ENCODE measurements around the gene PODXL2. TPM values are rescaled to one million over a fixed set of nuclear protein-coding genes. Genes with fewer than 3 reads are reported as not detected.

PODXL2 gene
- total and polyA plus RNA-seq, 3 experiments from 2014 or later: 1.4 to 4.7 (median 1.7) TPM

DNA sequence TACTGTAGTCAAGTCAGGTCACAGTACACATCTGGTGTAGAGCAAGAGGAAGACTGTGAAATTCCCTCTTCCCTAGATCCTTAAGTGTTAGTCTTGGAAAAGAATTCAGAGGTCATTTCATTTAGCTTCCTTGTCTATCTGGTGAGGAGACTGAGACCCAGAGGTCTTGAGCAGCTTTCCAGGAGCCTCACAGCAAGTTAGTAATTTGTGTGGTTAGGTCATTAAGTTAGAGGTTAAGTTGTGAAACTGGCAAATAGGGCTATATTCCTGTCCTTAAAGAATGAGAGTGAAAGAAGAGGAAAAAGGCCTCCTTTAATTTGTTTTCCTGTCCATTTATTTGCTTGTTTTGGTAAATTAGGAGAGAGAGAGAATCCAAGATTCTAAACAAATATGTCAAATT, 9.0 kb downstream of the PODXL2 start:
- POLR2A ChIA-PET: interaction anchor here (1.0 kb wide), 1 partner anchor 34 kb away, joined by 3 read pairs; no protein-coding TSS in a partner anchor
- no peak for DNase-seq
- H3K27ac ChIP-seq (ENCODE audit: low read depth, low read length): no peak overlapping the region
- CTCF ChIA-PET: interaction anchor here (0.7 to 0.9 kb wide), 2 partner anchors 10 to 14 kb away, joined by 3 read pairs; no protein-coding TSS in a partner anchor
- Mint-ChIP-seq H3K9me3 (no peaks in the 10 kb centered on the region), H3K27me3 (peaks cover 0 to 11% of the 10 kb centered on the region in 2 donors), H3K36me3 (peaks cover 0 to 8% (median 0%) of the 10 kb centered on the region in 3 donors), H3K27ac (peak overlapping the region in 2 of 8 donors; percentile 12 to 55), H3K4me3 (no peak overlapping the region), H3K4me1 (peaks cover 6 to 11% (median 10%) of the 10 kb centered on the region in 3 donors)
- H3K4me1 ChIP-seq (ENCODE audit: insufficient read depth, low read length): peaks cover 9% of the 10 kb centered on the region
- H3K9me3 ChIP-seq (ENCODE audit: low read length): no peaks in the 10 kb centered on the region
- H3K27me3 ChIP-seq (ENCODE audit: insufficient read depth, low read length, poor library complexity, severe bottlenecking): no peaks in the 10 kb centered on the region
- H3K4me3 ChIP-seq (ENCODE audit: low read length): no peak overlapping the region
- H3K36me3 ChIP-seq (ENCODE audit: insufficient read depth, low read length): no peaks in the 10 kb centered on the region

DNA sequence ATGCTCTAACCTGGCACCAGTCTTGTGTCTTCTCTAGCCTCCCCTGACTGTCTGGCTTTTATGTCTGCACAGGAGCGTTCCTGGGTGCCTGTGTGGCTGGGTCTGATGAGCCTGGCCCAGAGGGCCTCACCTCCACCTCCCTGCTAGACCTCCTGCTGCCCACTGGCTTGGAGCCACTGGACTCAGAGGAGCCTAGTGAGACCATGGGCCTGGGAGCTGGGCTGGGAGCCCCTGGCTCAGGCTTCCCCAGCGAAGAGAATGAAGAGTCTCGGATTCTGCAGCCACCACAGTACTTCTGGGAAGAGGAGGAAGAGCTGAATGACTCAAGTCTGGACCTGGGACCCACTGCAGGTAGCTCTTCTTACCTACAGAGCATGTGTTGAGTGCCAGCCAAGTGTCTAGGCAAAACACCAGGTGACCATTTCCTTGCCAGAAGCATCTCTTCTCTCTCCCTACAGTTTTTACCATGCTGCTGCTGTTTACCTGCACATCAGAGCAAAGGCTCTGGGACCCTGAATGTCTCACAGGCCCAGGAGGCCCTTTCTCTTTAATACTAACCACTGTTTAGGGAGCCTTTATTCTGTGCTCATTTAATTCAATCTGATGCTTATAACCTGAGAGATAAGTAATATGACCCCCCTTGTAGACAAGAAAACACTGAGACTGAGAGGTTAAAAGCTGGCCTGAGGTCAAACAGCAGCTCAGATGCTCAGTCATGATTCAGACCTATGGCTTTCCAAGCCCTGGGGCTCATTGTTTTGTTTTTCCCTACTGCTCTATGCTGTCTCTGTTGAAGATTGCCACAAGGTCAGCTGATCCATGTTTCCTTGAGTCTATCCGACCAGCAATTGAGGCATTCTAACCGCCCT, 10.4 kb downstream of the PODXL2 start:
- Histone ChIP-seq H3K27me3 (ENCODE audit: insufficient read depth, low read length, poor library complexity, severe bottlenecking) (no peaks in the 10 kb centered on the region), H3K4me3 (ENCODE audit: low read length) (no peak overlapping the region), H3K36me3 (ENCODE audit: insufficient read depth, low read length) (no peaks in the 10 kb centered on the region), H3K27ac (ENCODE audit: low read depth, low read length) (no peak overlapping the region), H3K4me1 (ENCODE audit: insufficient read depth, low read length) (peaks cover 9% of the 10 kb centered on the region), H3K9me3 (ENCODE audit: low read length) (no peaks in the 10 kb centered on the region)
- no peak for DNase-seq
- CTCF ChIA-PET: no interaction called here
- POLR2A ChIA-PET: no interaction called here
- H3K36me3 Mint-ChIP-seq: peaks cover 0 to 8% (median 1%) of the 10 kb centered on the region in 3 donors
- H3K9me3 Mint-ChIP-seq: no peaks in the 10 kb centered on the region
- peaks cover 6 to 11% (median 10%) of the 10 kb centered on the region in 3 donors for H3K4me1 Mint-ChIP-seq
- no peak overlapping the region for H3K4me3 Mint-ChIP-seq
- H3K27me3 Mint-ChIP-seq: peaks cover 0 to 4% of the 10 kb centered on the region in 2 donors
- H3K27ac Mint-ChIP-seq: no peak overlapping the region

DNA sequence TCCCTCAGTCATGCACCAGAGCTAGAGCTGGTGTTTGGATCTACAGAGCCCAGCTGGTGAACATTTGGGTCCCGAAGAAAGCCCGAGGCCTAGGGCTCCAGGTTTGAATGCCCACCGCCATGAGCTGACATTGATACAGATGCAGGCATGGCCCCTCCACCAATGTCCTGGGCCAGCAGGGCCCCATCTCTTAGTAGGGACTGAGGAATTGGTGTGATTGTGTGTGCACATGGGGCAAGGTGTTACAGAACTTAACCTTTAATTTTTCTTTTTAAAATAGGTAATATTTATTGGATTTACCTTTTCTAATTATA, 11.0 kb downstream of the PODXL2 start:
- Histone ChIP-seq H3K27me3 (ENCODE audit: insufficient read depth, low read length, poor library complexity, severe bottlenecking) (no peaks in the 10 kb centered on the region), H3K36me3 (ENCODE audit: insufficient read depth, low read length) (no peaks in the 10 kb centered on the region), H3K9me3 (ENCODE audit: low read length) (no peaks in the 10 kb centered on the region), H3K4me3 (ENCODE audit: low read length) (no peak overlapping the region), H3K27ac (ENCODE audit: low read depth, low read length) (no peak overlapping the region), H3K4me1 (ENCODE audit: insufficient read depth, low read length) (peaks cover 9% of the 10 kb centered on the region)
- peaks cover 0 to under 1% of the 10 kb centered on the region in 2 donors for H3K27me3 Mint-ChIP-seq
- H3K36me3 Mint-ChIP-seq: peaks cover 0 to 8% (median 1%) of the 10 kb centered on the region in 3 donors
- H3K4me1 Mint-ChIP-seq: peaks cover 6 to 11% (median 10%) of the 10 kb centered on the region in 3 donors
- POLR2A ChIA-PET: no interaction called here
- no peak overlapping the region for H3K4me3 Mint-ChIP-seq
- no peaks in the 10 kb centered on the region for H3K9me3 Mint-ChIP-seq
- H3K27ac Mint-ChIP-seq: no peak overlapping the region
- DNase-seq: no peak
- CTCF ChIA-PET: no interaction called here

DNA sequence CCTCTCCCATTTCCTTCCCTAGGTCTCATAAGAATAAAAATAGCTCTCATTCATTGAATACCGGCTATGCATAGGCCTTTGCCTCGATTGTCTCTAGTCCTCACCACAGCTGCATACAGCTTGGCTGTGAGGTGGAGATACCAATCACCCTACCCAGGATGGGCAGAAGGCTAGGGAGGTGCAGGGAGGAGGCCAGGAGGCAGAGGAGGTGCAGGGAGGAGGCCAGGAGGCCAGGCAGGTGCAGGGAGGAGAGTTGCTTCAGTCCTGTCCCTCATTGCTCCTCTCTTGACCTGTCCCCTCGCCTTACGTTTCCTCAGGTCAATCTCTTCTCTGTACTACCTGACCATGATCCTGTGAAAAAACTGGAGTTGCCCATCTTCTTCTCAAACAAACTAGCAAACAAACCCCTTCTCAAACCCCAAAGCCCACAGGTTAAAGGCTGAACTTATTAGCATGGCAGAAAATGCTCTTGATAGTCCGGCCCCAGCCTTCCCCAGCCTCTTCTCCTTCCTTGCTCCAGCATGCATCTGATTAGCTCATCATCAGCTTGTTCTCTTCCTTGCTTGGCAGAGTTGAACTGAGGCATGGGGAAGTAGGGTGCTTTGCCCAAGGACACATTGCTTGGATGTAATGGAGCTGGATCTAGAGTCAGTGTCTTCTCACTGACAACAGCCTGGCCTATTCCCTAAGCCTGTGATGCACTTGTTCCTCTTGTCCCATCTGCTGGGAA, 15.8 kb downstream of the PODXL2 start:
- Histone ChIP-seq H3K36me3 (ENCODE audit: insufficient read depth, low read length) (no peaks in the 10 kb centered on the region), H3K9me3 (ENCODE audit: low read length) (no peaks in the 10 kb centered on the region), H3K4me1 (ENCODE audit: insufficient read depth, low read length) (no peaks in the 10 kb centered on the region), H3K27ac (ENCODE audit: low read depth, low read length) (no peak overlapping the region), H3K27me3 (ENCODE audit: insufficient read depth, low read length, poor library complexity, severe bottlenecking) (no peaks in the 10 kb centered on the region), H3K4me3 (ENCODE audit: low read length) (no peak overlapping the region)
- Mint-ChIP-seq H3K36me3 (peaks cover 0 to 3% (median 1%) of the 10 kb centered on the region in 3 donors), H3K27me3 (no peaks in the 10 kb centered on the region), H3K9me3 (no peaks in the 10 kb centered on the region), H3K27ac (peak overlapping the region in 1 of 8 donors; percentile 27), H3K4me1 (no peaks in the 10 kb centered on the region), H3K4me3 (no peak overlapping the region)
- ChIA-PET POLR2A (no interaction called here), CTCF (interaction anchor here (1.2 kb wide), 1 partner anchor 9 kb away, joined by 3 read pairs; no protein-coding TSS in a partner anchor)
- DNase-seq: no peak

DNA sequence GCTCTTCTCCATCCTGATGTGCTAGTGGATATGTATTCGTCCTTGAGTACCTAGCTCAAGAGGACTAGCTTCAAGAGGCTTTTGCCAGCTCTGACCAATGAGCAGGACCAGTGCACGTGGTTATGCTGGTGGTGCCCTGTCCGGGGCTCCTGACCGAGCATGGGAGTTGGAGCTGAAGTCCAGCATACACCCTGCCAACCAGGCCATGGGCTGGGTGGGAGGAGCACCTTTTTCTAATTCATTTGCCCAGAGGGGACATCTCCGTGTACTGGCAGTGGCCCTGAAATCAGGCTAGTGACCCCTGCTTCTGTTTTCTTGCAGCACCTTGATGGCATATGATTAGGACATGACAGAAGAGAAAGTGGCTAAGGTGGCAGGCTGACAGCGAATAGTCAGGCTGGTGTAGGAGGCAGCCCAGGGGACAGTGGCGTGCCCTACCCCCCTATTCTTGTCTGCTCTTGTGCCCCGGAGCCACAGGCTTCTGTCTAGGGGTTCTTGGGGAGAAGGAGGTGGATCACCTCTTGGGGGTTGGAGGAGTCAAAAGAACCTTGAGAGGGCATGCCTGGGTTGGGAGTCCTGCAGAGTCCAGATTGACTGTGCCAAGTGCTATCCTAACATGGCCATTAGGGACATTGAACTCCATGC, 16.5 kb downstream of the PODXL2 start:
- no peak for DNase-seq
- Mint-ChIP-seq H3K36me3 (peaks cover 0 to 3% (median 1%) of the 10 kb centered on the region in 3 donors), H3K27ac (no peak overlapping the region), H3K4me3 (no peak overlapping the region), H3K4me1 (no peaks in the 10 kb centered on the region), H3K9me3 (no peaks in the 10 kb centered on the region), H3K27me3 (no peaks in the 10 kb centered on the region)
- Histone ChIP-seq H3K27me3 (ENCODE audit: insufficient read depth, low read length, poor library complexity, severe bottlenecking) (no peaks in the 10 kb centered on the region), H3K36me3 (ENCODE audit: insufficient read depth, low read length) (no peaks in the 10 kb centered on the region), H3K4me1 (ENCODE audit: insufficient read depth, low read length) (no peaks in the 10 kb centered on the region), H3K4me3 (ENCODE audit: low read length) (no peak overlapping the region), H3K9me3 (ENCODE audit: low read length) (no peaks in the 10 kb centered on the region), H3K27ac (ENCODE audit: low read depth, low read length) (no peak overlapping the region)
- POLR2A ChIA-PET: no interaction called here
- CTCF ChIA-PET: interaction anchor here (1.2 kb wide), 1 partner anchor 10 kb away, joined by 3 read pairs; no protein-coding TSS in a partner anchor

DNA sequence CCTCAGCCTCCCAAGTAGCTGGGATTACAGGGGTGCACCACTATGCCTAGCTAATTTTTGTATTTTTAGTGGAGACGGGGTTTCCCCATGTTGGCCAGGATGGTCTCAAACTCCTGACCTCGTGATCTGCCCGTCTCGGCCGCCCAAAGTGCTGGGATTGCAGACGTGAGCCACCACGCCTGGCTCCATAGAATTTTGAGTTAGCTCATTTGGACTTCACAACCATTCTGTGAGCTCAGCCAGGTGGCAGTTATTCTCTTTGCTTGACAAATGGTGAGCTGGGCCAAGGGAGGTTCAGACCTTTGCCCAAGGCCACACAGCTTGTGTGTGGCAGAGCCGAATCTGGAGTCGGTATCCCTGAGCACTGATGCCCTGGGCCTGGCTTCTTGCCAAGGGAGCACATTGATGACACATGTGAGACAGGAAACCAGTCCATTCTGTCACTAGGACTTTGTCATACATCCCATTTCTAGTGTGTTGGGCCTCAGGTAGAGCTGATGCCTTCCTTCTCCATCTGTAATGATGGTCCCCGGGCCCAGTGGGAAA, 17.6 kb downstream of the PODXL2 start:
- Mint-ChIP-seq H3K27me3 (no peaks in the 10 kb centered on the region), H3K4me1 (no peaks in the 10 kb centered on the region), H3K36me3 (peaks cover 0 to 3% (median 1%) of the 10 kb centered on the region in 3 donors), H3K27ac (no peak overlapping the region), H3K9me3 (no peaks in the 10 kb centered on the region), H3K4me3 (no peak overlapping the region)
- DNase-seq: no peak
- H3K27ac ChIP-seq (ENCODE audit: low read depth, low read length): no peak overlapping the region
- no peak overlapping the region for H3K4me3 ChIP-seq (ENCODE audit: low read length)
- no peaks in the 10 kb centered on the region for H3K9me3 ChIP-seq (ENCODE audit: low read length)
- ChIA-PET POLR2A (no interaction called here), CTCF (interaction anchor here (0.9 kb wide), 1 partner anchor 72 kb away, joined by 6 read pairs; no protein-coding TSS in a partner anchor)
- no peaks in the 10 kb centered on the region for H3K36me3 ChIP-seq (ENCODE audit: insufficient read depth, low read length)
- no peaks in the 10 kb centered on the region for H3K4me1 ChIP-seq (ENCODE audit: insufficient read depth, low read length)
- H3K27me3 ChIP-seq (ENCODE audit: insufficient read depth, low read length, poor library complexity, severe bottlenecking): no peaks in the 10 kb centered on the region

DNA sequence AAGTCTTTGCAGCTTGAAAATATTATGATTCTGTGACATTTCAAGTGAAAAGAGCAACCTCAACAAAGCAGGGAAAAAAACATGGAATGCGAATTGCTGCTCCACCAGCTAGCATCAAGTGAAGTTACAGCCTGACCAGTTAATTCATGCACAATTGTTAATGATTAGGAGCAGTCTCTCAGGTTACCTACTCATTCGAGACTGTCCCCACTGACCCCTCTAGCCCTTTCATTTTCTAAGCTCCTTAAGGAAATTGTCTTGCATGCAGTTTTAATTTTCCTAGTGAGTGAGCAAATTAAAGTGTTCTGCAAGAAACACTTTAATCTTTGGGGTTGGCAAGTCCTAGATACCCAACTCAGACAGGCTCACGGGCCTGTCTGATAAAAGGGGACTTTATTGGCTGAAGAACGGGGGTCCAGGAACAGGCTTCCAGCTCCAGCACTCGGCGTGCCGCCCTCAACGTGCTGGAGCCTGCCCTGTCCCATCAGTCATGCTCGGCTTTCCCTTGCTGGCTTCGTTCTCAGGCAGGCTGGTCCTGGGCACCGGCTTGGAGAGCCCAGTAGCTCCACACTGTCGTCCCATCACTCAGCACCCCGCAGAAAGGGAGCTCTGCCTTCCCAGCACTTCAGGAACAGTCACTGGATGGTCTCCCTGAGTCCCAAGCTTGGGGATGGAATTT, 18.3 kb downstream of the PODXL2 start:
- no peaks in the 10 kb centered on the region for H3K9me3 Mint-ChIP-seq
- POLR2A ChIA-PET: no interaction called here

More for the DNA sequence above, 18.3 kb downstream of the PODXL2 start:
- no peak overlapping the region for H3K27ac ChIP-seq (ENCODE audit: low read depth, low read length)
- peaks cover 0 to 1% (median 1%) of the 10 kb centered on the region in 3 donors for H3K36me3 Mint-ChIP-seq
- H3K27ac Mint-ChIP-seq: no peak overlapping the region
- no peaks in the 10 kb centered on the region for H3K4me1 Mint-ChIP-seq
- DNase-seq: no peak
- H3K27me3 ChIP-seq (ENCODE audit: insufficient read depth, low read length, poor library complexity, severe bottlenecking): no peaks in the 10 kb centered on the region
- no peak overlapping the region for H3K4me3 ChIP-seq (ENCODE audit: low read length)
- no peaks in the 10 kb centered on the region for H3K27me3 Mint-ChIP-seq
- CTCF ChIA-PET: interaction anchor here (0.9 to 1.4 kb wide), 3 partner anchors 9 to 72 kb away, joined by 3 to 6 read pairs (median 4); no protein-coding TSS in a partner anchor
- no peaks in the 10 kb centered on the region for H3K36me3 ChIP-seq (ENCODE audit: insufficient read depth, low read length)
- H3K4me1 ChIP-seq (ENCODE audit: insufficient read depth, low read length): no peaks in the 10 kb centered on the region
- no peaks in the 10 kb centered on the region for H3K9me3 ChIP-seq (ENCODE audit: low read length)
- H3K4me3 Mint-ChIP-seq: no peak overlapping the region
